GM12891 (cell line): ENCODE measurements around the gene ITGAL.

Experiments used
- SPI1 ChIP-seq: IDR thresholded peaks from 2 replicates; pipeline ENCODE4 v1.6.1; 2011; ENCODE audit warnings: low read depth, low read length, control low read depth
- TAF1 ChIP-seq: IDR thresholded peaks from 2 replicates; pipeline ENCODE4 v1.6.1; 2011; ENCODE audit warnings: low read depth, low read length, control low read depth

GRCh38 chr16:30482366-30482765, 9.8 kb downstream of the ITGAL start:
- TF ChIP-seq TAF1, result no peak
- no peak for TF ChIP-seq SPI1
